MM.1S (cell line): ENCODE measurements around the gene ZFP62.

ENCODE experiments used
- DNase-seq: peaks from one replicate; pipeline ENCODE4 v3.0.0-alpha.2; 2015
- H2AFZ ChIP-seq: fragments of 300-600 bp; sonication (generic); 2 replicates; pipeline ENCODE4 v1.6.0; 2016; ENCODE audit warnings: antibody characterized with exemption, low read length
- H3F3A ChIP-seq: fragments of 300-600 bp; sonication (generic); 2 replicates; pipeline ENCODE4 v1.6.1; 2016; ENCODE audit warnings: mild to moderate bottlenecking, antibody characterized with exemption, low read length, moderate library complexity, mixed read lengths; ENCODE audit not compliant: insufficient read depth
- H3K27ac ChIP-seq: fragments of 300-600 bp; sonication (generic); 2 replicates; pipeline ENCODE4 v1.5.1; 2016; ENCODE audit warnings: mild to moderate bottlenecking, low read length
- H3K27me3 ChIP-seq: fragments of 300-600 bp; sonication (generic); replicated peaks from 2 replicates; pipeline ENCODE4 v1.6.0; 2016; ENCODE audit warnings: low read length; ENCODE audit not compliant: insufficient read depth
- H3K36me3 ChIP-seq: fragments of 300-600 bp; sonication (generic); replicated peaks from 2 replicates; pipeline ENCODE4 v1.6.1; 2016; ENCODE audit warnings: mild to moderate bottlenecking, low read length, mixed read lengths; ENCODE audit not compliant: insufficient read depth
- H3K4me1 ChIP-seq: fragments of 300-600 bp; sonication (generic); 2 replicates; pipeline ENCODE4 v1.6.1; 2016; ENCODE audit warnings: low read length, mixed read lengths
- H3K4me2 ChIP-seq: fragments of 300-600 bp; sonication (generic); 2 replicates; pipeline ENCODE4 v1.6.0; 2016; ENCODE audit warnings: low read depth, low read length
- H3K4me3 ChIP-seq: fragments of 300-600 bp; sonication (generic); 2 replicates; pipeline ENCODE4 v1.5.1; 2016; ENCODE audit warnings: low read length, mixed read lengths
- H3K79me2 ChIP-seq: fragments of 300-600 bp; sonication (generic); 2 replicates; pipeline ENCODE4 v1.6.1; 2016; ENCODE audit warnings: mixed run types, low read length, mixed read lengths
- H3K9ac ChIP-seq: fragments of 300-600 bp; sonication (generic); 2 replicates; pipeline ENCODE4 v1.6.1; 2016; ENCODE audit warnings: low read length, mixed read lengths
- H3K9me2 ChIP-seq: fragments of 300-600 bp; sonication (generic); replicated peaks from 2 replicates; pipeline ENCODE4 v1.6.1; 2016; ENCODE audit warnings: mild to moderate bottlenecking, low read length, mixed read lengths; ENCODE audit not compliant: insufficient read depth
- H3K9me3 ChIP-seq: fragments of 300-600 bp; sonication (generic); replicated peaks from 2 replicates; pipeline ENCODE4 v1.6.1; 2016; ENCODE audit warnings: mild to moderate bottlenecking, low read length, mixed read lengths; ENCODE audit not compliant: insufficient read depth
- H4K20me1 ChIP-seq: fragments of 300-600 bp; sonication (generic); 2 replicates; pipeline ENCODE4 v1.6.1; 2016; ENCODE audit warnings: mild to moderate bottlenecking, low read length, moderate library complexity, mixed read lengths; ENCODE audit not compliant: insufficient read depth
- EZH2 ChIP-seq: fragments of 300-600 bp; sonication (generic); optimal IDR thresholded peaks from 2 replicates; pipeline ENCODE3; 2017; ENCODE audit warnings: low read depth, mild to moderate bottlenecking, antibody characterized with exemption, low read length, mixed read lengths
- EZH2phosphoT487 ChIP-seq: fragments of 300-600 bp; sonication (generic); IDR thresholded peaks from 2 replicates; pipeline ENCODE4 v1.6.1; 2018; ENCODE audit warnings: antibody characterized with exemption, low read length
- TF ChIP-seq, protein P1 (sequence below): fragments of 300-600 bp; sonication (generic); IDR thresholded peaks from 2 replicates; pipeline ENCODE4 v1.5.1; 2016; ENCODE audit warnings: antibody characterized with exemption, low read length, mixed read lengths

Gene ZFP62

DNA sequence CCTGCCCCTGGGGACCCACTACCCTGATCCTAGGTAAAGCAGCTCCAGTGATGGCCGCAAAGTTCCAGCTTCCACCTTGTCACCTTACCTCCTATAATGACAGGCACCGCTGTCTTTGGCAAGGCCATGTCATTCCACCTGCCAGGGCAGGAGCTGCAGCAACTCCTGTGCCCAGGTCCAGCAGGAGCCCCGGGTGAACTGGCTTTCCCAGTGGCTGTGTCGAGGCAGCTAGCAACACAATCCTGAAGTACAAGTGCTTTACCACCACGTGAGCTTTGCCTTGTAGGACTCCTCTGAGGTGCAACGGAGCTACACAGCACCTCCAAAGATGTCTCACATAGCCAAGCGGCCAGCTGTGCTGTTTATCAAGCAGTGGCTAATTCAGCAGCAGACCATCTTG lies 37.7 kb downstream of the ZFP62 start:
- TF ChIP-seq EZH2 = no peak
- no peak for TF ChIP-seq EZH2phosphoT487
- TF ChIP-seq, protein P1, sequence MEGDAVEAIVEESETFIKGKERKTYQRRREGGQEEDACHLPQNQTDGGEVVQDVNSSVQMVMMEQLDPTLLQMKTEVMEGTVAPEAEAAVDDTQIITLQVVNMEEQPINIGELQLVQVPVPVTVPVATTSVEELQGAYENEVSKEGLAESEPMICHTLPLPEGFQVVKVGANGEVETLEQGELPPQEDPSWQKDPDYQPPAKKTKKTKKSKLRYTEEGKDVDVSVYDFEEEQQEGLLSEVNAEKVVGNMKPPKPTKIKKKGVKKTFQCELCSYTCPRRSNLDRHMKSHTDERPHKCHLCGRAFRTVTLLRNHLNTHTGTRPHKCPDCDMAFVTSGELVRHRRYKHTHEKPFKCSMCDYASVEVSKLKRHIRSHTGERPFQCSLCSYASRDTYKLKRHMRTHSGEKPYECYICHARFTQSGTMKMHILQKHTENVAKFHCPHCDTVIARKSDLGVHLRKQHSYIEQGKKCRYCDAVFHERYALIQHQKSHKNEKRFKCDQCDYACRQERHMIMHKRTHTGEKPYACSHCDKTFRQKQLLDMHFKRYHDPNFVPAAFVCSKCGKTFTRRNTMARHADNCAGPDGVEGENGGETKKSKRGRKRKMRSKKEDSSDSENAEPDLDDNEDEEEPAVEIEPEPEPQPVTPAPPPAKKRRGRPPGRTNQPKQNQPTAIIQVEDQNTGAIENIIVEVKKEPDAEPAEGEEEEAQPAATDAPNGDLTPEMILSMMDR = no peak
- H3K4me2 ChIP-seq = no peak overlapping the region
- H3K27ac ChIP-seq = no peak overlapping the region
- H3K4me3 ChIP-seq = no peak overlapping the region
- H4K20me1 ChIP-seq = no peaks in the 10 kb centered on the region
- H3K9me3 ChIP-seq = no peaks in the 10 kb centered on the region
- H3K9me2 ChIP-seq = no peaks in the 10 kb centered on the region
- DNase-seq = no peak
- H3K79me2 ChIP-seq = no peaks in the 10 kb centered on the region
- no peak overlapping the region for H3K9ac ChIP-seq
- peaks cover 25% of the 10 kb centered on the region for H3K4me1 ChIP-seq
- H3F3A ChIP-seq = peaks cover 18% of the 10 kb centered on the region
- no peak overlapping the region for H2AFZ ChIP-seq
- no peaks in the 10 kb centered on the region for H3K27me3 ChIP-seq
- H3K36me3 ChIP-seq = no peaks in the 10 kb centered on the region

DNA sequence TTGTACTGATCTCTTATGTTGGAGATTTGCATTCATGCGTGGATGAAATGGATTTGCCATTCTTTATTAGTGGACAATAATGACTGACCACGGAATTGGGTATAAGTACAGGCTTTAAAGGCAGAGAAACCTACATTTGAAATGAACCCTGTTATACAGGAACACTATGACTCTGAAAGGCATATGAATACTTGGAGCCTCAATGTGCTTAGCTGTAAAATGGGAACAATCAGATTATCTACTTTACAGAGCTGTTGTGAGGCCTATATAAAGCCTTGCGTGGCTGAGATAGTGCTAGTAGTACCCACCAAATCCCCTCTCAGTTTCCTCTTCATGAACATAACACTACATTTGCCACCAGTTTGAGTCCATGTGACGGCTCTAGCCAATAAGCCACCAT lies 39.5 kb downstream of the ZFP62 start:
- peak overlapping the region; percentile 17; the same call in 1 of the 2 replicates for H2AFZ ChIP-seq

DNA sequence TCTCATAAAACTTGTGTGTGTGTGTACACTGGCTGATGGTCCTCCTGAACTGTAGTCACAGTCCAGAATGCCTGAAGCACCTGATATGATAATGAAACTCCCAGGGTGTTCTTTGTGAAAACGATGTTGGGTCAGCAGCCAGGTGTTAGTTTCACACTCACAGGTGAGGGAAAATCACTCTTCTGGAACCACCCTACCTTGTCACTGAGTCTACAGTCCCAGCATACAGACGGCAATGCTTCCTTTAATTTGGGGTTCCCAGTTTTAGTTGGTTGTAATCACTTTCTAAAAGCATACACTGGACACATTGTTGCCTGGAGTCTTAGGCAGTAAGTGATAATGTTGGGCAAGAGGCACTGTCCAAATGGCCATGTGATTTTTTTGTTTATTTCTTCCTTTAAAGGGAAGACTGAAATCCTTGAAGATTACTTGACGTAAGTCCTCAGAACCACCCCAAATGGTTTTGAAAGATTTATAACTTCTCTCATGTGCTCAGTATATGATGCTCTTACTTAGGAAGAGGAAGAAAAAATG lies 40.2 kb downstream of the ZFP62 start:
- no peaks in the 10 kb centered on the region for H3K27me3 ChIP-seq
- H3K9ac ChIP-seq = peak overlapping the region; percentile 58
- H4K20me1 ChIP-seq = no peaks in the 10 kb centered on the region
- peak overlapping the region; percentile 93 for H3K27ac ChIP-seq
- H3K9me3 ChIP-seq = no peaks in the 10 kb centered on the region
- peaks cover 35% of the 10 kb centered on the region for H3F3A ChIP-seq
- H3K9me2 ChIP-seq = no peaks in the 10 kb centered on the region
- peak overlapping the region; percentile 38; the same call in 1 of the 2 replicates for H3K4me3 ChIP-seq
- H2AFZ ChIP-seq = 0 out of 2 replicates have a peak overlapping the region, but pooled peaks have one; percentile 2
- H3K4me1 ChIP-seq = peaks cover 49% of the 10 kb centered on the region
- no peaks in the 10 kb centered on the region for H3K79me2 ChIP-seq
- H3K4me2 ChIP-seq = peak overlapping the region; percentile 75
- peak; percentile 94 for DNase-seq
- H3K36me3 ChIP-seq = no peaks in the 10 kb centered on the region
- no peak for TF ChIP-seq EZH2
- no peak for TF ChIP-seq EZH2phosphoT487
- TF ChIP-seq, protein P1 = no peak

More for the DNA sequence above, 39.5 kb downstream of the ZFP62 start:
- H4K20me1 ChIP-seq = no peaks in the 10 kb centered on the region
- H3K9me3 ChIP-seq = no peaks in the 10 kb centered on the region
- no peaks in the 10 kb centered on the region for H3K36me3 ChIP-seq
- TF ChIP-seq, protein P1 = no peak
- TF ChIP-seq EZH2phosphoT487 = no peak
- H3K27me3 ChIP-seq = no peaks in the 10 kb centered on the region
- no peak for DNase-seq
- H3K4me3 ChIP-seq = peak overlapping the region; percentile 38
- no peaks in the 10 kb centered on the region for H3K79me2 ChIP-seq
- H3K27ac ChIP-seq = peak overlapping the region; percentile 93
- peak overlapping the region; percentile 58 for H3K9ac ChIP-seq
- H3K9me2 ChIP-seq = no peaks in the 10 kb centered on the region
- peaks cover 42% of the 10 kb centered on the region for H3K4me1 ChIP-seq
- H3F3A ChIP-seq = peaks cover 30% of the 10 kb centered on the region
- H3K4me2 ChIP-seq = peak overlapping the region; percentile 75
